B cell (primary cell): ENCODE results near the gene C21orf58. TPM values are rescaled to one million over a fixed set of nuclear protein-coding genes. Genes with fewer than 3 reads are reported as not detected.

ENCODE experiments used
- ATAC-seq: fragments of 200-7000 bp; cut with Tn5 transposase; one replicate; pipeline ENCODE4 v1.10.0; 2021; ENCODE audit warnings: low read depth, mild to moderate bottlenecking, moderate number of reproducible peaks, moderate library complexity
- CTCF ChIA-PET: fragments of 350-600 bp; sonication (Branson Sonifier 250); formaldehyde crosslinking; loops from one replicate; lab custom pipeline; 2021; ENCODE audit warnings: antibody characterized with exemption, inconsistent platforms; lab: Charles Lee
- POLR2A ChIA-PET: fragments of 350-600 bp; sonication (Branson Sonifier 250); formaldehyde crosslinking; loops from one replicate; lab custom pipeline; 2021; ENCODE audit warnings: antibody characterized with exemption; lab: Charles Lee
- DNase-seq: peaks from one replicate; pipeline ENCODE4 v3.0.0; 2013
- H2AFZ ChIP-seq: 2 replicates; pipeline ENCODE4 v1.6.1; 2012; ENCODE audit warnings: mild to moderate bottlenecking, low read depth, low read length; ENCODE audit not compliant: insufficient read depth, poor library complexity, severe bottlenecking
- H3K27ac ChIP-seq, 2 donors: 1 replicate in 1 of 2; 2 replicates in 1 of 2; pipeline ENCODE4 v1.5.1; 2012 to 2013; ENCODE audit warnings: low read length in 2 of 2, mild to moderate bottlenecking in 2 of 2, moderate library complexity in 1 of 2
- H3K27me3 ChIP-seq, 4 experiments: fragments of 200-600 bp in 1 of 4; sonication (generic) in 1 of 4; replicated peaks in 1 of 4; 1 replicate in 2 of 4; 2 replicates in 2 of 4; pipeline versions ENCODE4 v1.6.1 to v1.7.0; 2013 to 2016; ENCODE audit warnings: low read length in 3 of 4, mild to moderate bottlenecking in 2 of 4, mixed read lengths in 1 of 4, moderate library complexity in 1 of 4; ENCODE audit not compliant: insufficient read depth in 4 of 4, control insufficient read depth in 3 of 4; ENCODE audit errors: control extremely low read depth in 1 of 4
- H3K36me3 ChIP-seq, 2 experiments: replicated peaks in 1 of 2; 1 replicate in 1 of 2; 2 replicates in 1 of 2; pipeline versions ENCODE4 v1.6.1 to v1.7.1; 2013; ENCODE audit warnings: low read length in 1 of 2; ENCODE audit not compliant: insufficient read depth in 2 of 2, control insufficient read depth in 1 of 2; ENCODE audit errors: control extremely low read depth in 1 of 2, extremely low read depth in 1 of 2
- H3K4me1 ChIP-seq, 2 donors: fragments of 200-600 bp in 1 of 2; sonication (generic) in 1 of 2; 1 replicate in 1 of 2; 2 replicates in 1 of 2; pipeline versions ENCODE4 v1.5.1 to v1.6.1; 2013 to 2017; ENCODE audit warnings: low read length in 2 of 2; ENCODE audit not compliant: control insufficient read depth in 2 of 2, insufficient read depth in 2 of 2
- H3K4me2 ChIP-seq: replicated peaks from 2 replicates; pipeline ENCODE3; 2012; ENCODE audit warnings: mild to moderate bottlenecking, low read depth, low read length; ENCODE audit not compliant: poor library complexity, severe bottlenecking
- H3K4me3 ChIP-seq, 5 experiments: fragments of 200-600 bp in 1 of 5; sonication (generic) in 1 of 5; 1 replicate in 3 of 5; 2 replicates in 2 of 5; pipeline versions ENCODE4 v1.5.1 to v1.7.0; 2011 to 2016; ENCODE audit warnings: low read length in 4 of 5, mild to moderate bottlenecking in 4 of 5, low read depth in 2 of 5, control low read depth in 1 of 5, moderate library complexity in 1 of 5; ENCODE audit not compliant: insufficient read depth in 1 of 5; ENCODE audit errors: control extremely low read depth in 1 of 5, extremely low read depth in 1 of 5
- H3K79me2 ChIP-seq: fragments of 200-600 bp; sonication (generic); one replicate; pipeline ENCODE4 v1.6.0; 2016; ENCODE audit warnings: low read length; ENCODE audit not compliant: control insufficient read depth, insufficient read depth
- H3K9ac ChIP-seq: fragments of 200-600 bp; sonication (generic); 2 replicates; pipeline ENCODE4 v1.6.1; 2017; ENCODE audit warnings: mild to moderate bottlenecking, low read length, moderate library complexity
- H3K9me3 ChIP-seq, 3 donors: one replicate each; pipeline versions ENCODE4 v1.6.1 to v1.7.1; 2013; ENCODE audit warnings: low read length in 2 of 3; ENCODE audit not compliant: control insufficient read depth in 2 of 3, insufficient read depth in 1 of 3; ENCODE audit errors: control extremely low read depth in 1 of 3
- H4K20me1 ChIP-seq: 2 replicates; pipeline ENCODE4 v1.6.0; 2012; ENCODE audit warnings: mild to moderate bottlenecking, low read length; ENCODE audit not compliant: insufficient read depth, control insufficient read depth, poor library complexity, severe bottlenecking
- H3K27ac Mint-ChIP-seq: one replicate; pipeline ENCODE4 v1.8.0; 2021; ENCODE audit warnings: mixed read lengths
- H3K27me3 Mint-ChIP-seq: one replicate; pipeline ENCODE4 v1.8.0; 2021; ENCODE audit warnings: mixed read lengths
- H3K4me1 Mint-ChIP-seq: one replicate; pipeline ENCODE4 v1.8.0; 2021; ENCODE audit warnings: mixed read lengths
- H3K4me3 Mint-ChIP-seq: one replicate; pipeline ENCODE4 v1.8.0; 2021; ENCODE audit warnings: mixed read lengths
- H3K9me3 Mint-ChIP-seq: one replicate; pipeline ENCODE4 v1.8.0; 2022; ENCODE audit warnings: mixed read lengths; ENCODE audit not compliant: insufficient read depth
- EZH2 ChIP-seq: IDR thresholded peaks from 2 replicates; pipeline ENCODE4 v1.6.1; 2012; ENCODE audit warnings: borderline replicate concordance, low read depth, mild to moderate bottlenecking, moderate library complexity, low read length; ENCODE audit not compliant: insufficient read depth, poor library complexity, severe bottlenecking
- WGBS: methylation state at CpG from one replicate; pipeline ENCODE4 v1.1.5; 2013; ENCODE audit warnings: missing lambda C conversion rate; ENCODE audit not compliant: insufficient coverage; 5-methylcytosine and 5-hydroxymethylcytosine counted together
- intact Hi-C: fragments of 100-400 bp; cut with micrococcal nuclease; formaldehyde crosslinking; loops from one replicate; pipeline ENCODE4 v1.10.0; 2022
- polyA plus RNA-seq: library from polyadenylated mRNA; depleted of rRNA; stranded (reverse); fragments of >200 nt; gene quantifications from 2 replicates; pipeline ENCODE4 v1.2.3, GENCODE V29; 2012
- total RNA-seq, 2 donors: library from RNA; stranded (reverse); fragments of 120-200 nt in 1 of 2; gene quantifications; 1 replicate in 1 of 2; 2 replicates in 1 of 2; pipeline versions ENCODE4 v1.2.3 to v1.2.4, GENCODE V29; 2013 to 2022
- TF ChIP-seq, protein P1 (sequence below): fragments of 200-600 bp; IDR thresholded peaks from one replicate; pipeline ENCODE4 v1.8.0; 2022; ENCODE audit warnings: antibody characterized with exemption, mild to moderate bottlenecking

C21orf58 gene
- total and polyA plus RNA-seq, 2 donors (not counting 1 experiment from before 2014, with no cell fraction given) = 6.3 to 9.5 TPM

GRCh38 chr21:46314441-46315020, 9.1 kb downstream of the C21orf58 start:
- Mint-ChIP-seq H3K27me3 (no peaks in the 10 kb centered on the region), H3K9me3 (no peaks in the 10 kb centered on the region), H3K4me3 (no peak overlapping the region), H3K4me1 (no peaks in the 10 kb centered on the region), H3K27ac (no peak overlapping the region)
- H3K4me3 ChIP-seq = no peak overlapping the region
- POLR2A ChIA-PET = no interaction called here
- no peak overlapping the region for H3K27ac ChIP-seq
- H3K79me2 ChIP-seq = peaks cover 8% of the 10 kb centered on the region
- CTCF ChIA-PET = no interaction called here
- TF ChIP-seq, protein P1, sequence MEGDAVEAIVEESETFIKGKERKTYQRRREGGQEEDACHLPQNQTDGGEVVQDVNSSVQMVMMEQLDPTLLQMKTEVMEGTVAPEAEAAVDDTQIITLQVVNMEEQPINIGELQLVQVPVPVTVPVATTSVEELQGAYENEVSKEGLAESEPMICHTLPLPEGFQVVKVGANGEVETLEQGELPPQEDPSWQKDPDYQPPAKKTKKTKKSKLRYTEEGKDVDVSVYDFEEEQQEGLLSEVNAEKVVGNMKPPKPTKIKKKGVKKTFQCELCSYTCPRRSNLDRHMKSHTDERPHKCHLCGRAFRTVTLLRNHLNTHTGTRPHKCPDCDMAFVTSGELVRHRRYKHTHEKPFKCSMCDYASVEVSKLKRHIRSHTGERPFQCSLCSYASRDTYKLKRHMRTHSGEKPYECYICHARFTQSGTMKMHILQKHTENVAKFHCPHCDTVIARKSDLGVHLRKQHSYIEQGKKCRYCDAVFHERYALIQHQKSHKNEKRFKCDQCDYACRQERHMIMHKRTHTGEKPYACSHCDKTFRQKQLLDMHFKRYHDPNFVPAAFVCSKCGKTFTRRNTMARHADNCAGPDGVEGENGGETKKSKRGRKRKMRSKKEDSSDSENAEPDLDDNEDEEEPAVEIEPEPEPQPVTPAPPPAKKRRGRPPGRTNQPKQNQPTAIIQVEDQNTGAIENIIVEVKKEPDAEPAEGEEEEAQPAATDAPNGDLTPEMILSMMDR = no peak
- no peak for TF ChIP-seq EZH2
- no peaks in the 10 kb centered on the region for H3K27me3 ChIP-seq
- no peaks in the 10 kb centered on the region for H4K20me1 ChIP-seq
- no peak overlapping the region for H2AFZ ChIP-seq
- no peaks in the 10 kb centered on the region for H3K4me1 ChIP-seq
- ATAC-seq (no peak), DNase-seq (no peak)
- WGBS = 98% methylated on average over 21 of the region's 22 CpGs
- no peaks in the 10 kb centered on the region for H3K9me3 ChIP-seq
- intact Hi-C loops = no loop called here
- H3K9ac ChIP-seq = no peak overlapping the region
- H3K36me3 ChIP-seq = no peaks in the 10 kb centered on the region
- H3K4me2 ChIP-seq = no peak overlapping the region

DNA sequence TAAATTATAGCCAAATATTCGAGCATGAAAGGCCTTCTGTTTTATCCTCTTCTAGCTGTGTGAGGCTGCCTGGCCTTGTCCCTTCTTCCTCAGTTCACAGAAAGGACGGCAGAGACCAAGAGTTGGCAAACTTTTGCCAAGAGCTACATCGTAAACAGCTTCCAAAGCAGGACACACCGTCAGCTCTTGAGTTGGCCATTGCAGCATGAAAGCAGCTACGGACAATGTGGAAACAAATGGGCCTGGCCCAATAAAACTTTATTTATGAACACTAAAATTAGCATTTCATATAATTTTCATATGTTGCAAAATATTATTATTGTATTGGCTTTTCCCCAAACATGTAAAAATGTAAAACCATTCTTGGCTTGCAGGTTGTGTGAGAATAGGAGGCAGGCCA, 10.7 kb downstream of the C21orf58 start:
- ChIA-PET POLR2A (interaction anchor here (0.6 kb wide), 1 partner anchor 17 kb away, joined by 3 read pairs; no protein-coding TSS in a partner anchor), CTCF (no interaction called here)
- no peak for TF ChIP-seq EZH2
- TF ChIP-seq, protein P1 = no peak
- WGBS = 98% methylated on average over 3 of the region's 5 CpGs
- H2AFZ ChIP-seq = no peak overlapping the region
- Mint-ChIP-seq H3K4me3 (no peak overlapping the region), H3K4me1 (no peaks in the 10 kb centered on the region), H3K27me3 (no peaks in the 10 kb centered on the region), H3K27ac (no peak overlapping the region), H3K9me3 (no peaks in the 10 kb centered on the region)
- intact Hi-C loops = no loop called here
- no peak overlapping the region for H3K4me2 ChIP-seq
- no peak overlapping the region for H3K9ac ChIP-seq
- no peaks in the 10 kb centered on the region for H3K9me3 ChIP-seq
- H4K20me1 ChIP-seq = no peaks in the 10 kb centered on the region
- no peaks in the 10 kb centered on the region for H3K79me2 ChIP-seq
- no peak for DNase-seq
- no peaks in the 10 kb centered on the region for H3K36me3 ChIP-seq
- H3K4me1 ChIP-seq = no peaks in the 10 kb centered on the region
- H3K4me3 ChIP-seq = no peak overlapping the region
- no peak overlapping the region for H3K27ac ChIP-seq
- H3K27me3 ChIP-seq = no peaks in the 10 kb centered on the region
- ATAC-seq = no peak
